Fibroblast of mammary gland (primary cell): ENCODE data around the gene ARFGAP3.

ENCODE experiments used
- DNase-seq: peaks from one replicate; pipeline ENCODE4 v3.0.0-alpha.2; 2010; ENCODE audit warnings: low read depth
- H3K4me3 ChIP-seq: 2 replicates; pipeline ENCODE4 v1.5.1; 2011; ENCODE audit warnings: low read depth, mild to moderate bottlenecking, low read length, moderate library complexity; ENCODE audit not compliant: control insufficient read depth
- TF ChIP-seq, protein P1 (sequence below): conservative IDR thresholded peaks from 2 replicates; pipeline ENCODE4 v1.5.1; 2011; ENCODE audit warnings: low read depth, low read length, inconsistent platforms; ENCODE audit not compliant: control insufficient read depth, insufficient read depth

Gene ARFGAP3

GRCh38 chr22:42885446-42885845 lies 28.4 kb upstream of the ARFGAP3 start:
- peak; percentile 50 for DNase-seq
- TF ChIP-seq, protein P1, sequence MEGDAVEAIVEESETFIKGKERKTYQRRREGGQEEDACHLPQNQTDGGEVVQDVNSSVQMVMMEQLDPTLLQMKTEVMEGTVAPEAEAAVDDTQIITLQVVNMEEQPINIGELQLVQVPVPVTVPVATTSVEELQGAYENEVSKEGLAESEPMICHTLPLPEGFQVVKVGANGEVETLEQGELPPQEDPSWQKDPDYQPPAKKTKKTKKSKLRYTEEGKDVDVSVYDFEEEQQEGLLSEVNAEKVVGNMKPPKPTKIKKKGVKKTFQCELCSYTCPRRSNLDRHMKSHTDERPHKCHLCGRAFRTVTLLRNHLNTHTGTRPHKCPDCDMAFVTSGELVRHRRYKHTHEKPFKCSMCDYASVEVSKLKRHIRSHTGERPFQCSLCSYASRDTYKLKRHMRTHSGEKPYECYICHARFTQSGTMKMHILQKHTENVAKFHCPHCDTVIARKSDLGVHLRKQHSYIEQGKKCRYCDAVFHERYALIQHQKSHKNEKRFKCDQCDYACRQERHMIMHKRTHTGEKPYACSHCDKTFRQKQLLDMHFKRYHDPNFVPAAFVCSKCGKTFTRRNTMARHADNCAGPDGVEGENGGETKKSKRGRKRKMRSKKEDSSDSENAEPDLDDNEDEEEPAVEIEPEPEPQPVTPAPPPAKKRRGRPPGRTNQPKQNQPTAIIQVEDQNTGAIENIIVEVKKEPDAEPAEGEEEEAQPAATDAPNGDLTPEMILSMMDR = no peak
- H3K4me3 ChIP-seq = no peak overlapping the region

DNA sequence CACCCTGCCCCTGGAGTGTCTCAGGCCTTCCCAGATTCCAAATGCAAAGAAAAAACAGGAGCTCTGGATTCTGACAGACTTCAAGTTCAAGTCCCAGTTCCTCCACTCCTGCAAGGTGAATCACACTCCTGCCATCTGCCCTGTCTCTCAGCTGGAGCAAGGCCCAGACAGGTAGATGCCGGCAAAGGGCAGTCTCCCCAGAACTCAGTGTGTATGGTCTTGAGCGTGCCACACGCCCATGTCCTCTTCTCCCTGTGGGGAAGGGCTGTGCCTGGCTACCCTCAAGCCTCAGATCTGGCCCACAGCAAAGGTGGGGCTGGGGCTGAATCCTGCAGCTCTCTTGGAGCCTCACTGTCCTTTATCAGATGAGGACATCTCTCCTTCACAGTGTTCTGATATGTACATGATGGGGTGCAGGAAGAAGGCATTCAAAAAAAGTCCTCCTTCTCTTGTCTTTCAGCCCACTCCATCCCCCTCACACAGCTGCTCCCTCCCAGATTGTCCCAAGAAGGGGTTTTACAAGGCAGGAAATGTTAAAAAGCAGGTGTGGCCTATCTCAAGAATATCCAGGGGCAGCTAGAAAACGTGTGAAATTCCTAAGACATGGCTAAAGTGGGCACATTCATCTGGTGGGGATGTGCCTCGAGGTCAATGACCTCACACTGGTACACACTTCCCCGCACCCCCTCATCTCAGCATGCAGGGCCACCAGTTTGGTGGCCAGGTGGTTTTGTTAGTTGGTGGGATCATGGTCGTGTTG lies 27.7 kb upstream of the ARFGAP3 start:
- TF ChIP-seq, protein P1 = no peak
- DNase-seq = no peak
- no peak overlapping the region for H3K4me3 ChIP-seq

DNA sequence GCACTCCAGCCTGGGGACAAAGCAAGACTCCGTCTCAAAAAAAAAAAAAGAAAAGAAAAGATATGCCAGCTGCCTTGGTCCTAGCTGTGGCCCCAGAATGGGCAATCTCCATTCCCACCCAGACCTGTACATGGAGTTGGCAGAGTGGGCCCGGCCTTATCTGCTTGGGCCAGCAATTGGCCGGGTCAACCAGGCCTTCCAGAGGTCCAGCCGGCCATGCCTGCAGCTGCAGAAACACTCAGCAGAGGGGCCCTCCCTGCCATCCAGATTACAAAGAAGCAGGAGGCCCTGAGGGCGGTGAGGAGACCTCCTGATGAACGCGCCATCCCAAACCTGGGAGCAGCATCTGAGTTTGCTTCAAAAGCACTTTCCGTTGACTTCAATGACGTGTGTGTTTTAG lies 26.9 kb upstream of the ARFGAP3 start:
- DNase-seq = no peak
- TF ChIP-seq, protein P1 = no peak

DNA sequence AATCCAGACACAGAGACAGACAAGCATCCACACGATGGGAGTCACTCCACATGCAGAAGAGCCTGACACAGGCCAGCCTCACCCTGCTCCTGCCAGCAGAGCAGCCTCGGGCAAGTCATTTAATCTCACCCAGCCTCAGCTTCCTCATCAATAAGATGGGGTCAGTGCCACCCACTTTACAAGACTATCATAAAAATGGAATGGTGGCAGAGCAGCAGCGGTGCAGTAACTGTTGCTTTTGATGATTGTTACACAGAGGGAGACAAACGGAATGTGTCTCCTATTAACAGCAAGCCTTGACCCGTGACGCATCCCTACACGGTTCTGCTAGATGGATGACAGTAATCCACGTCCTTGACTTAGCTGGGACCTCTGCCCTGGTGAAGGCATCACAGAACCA lies 26.0 kb upstream of the ARFGAP3 start:
- TF ChIP-seq, protein P1 = no peak
- DNase-seq = no peak

More for the DNA sequence above, 26.9 kb upstream of the ARFGAP3 start:
- no peak overlapping the region for H3K4me3 ChIP-seq

DNA sequence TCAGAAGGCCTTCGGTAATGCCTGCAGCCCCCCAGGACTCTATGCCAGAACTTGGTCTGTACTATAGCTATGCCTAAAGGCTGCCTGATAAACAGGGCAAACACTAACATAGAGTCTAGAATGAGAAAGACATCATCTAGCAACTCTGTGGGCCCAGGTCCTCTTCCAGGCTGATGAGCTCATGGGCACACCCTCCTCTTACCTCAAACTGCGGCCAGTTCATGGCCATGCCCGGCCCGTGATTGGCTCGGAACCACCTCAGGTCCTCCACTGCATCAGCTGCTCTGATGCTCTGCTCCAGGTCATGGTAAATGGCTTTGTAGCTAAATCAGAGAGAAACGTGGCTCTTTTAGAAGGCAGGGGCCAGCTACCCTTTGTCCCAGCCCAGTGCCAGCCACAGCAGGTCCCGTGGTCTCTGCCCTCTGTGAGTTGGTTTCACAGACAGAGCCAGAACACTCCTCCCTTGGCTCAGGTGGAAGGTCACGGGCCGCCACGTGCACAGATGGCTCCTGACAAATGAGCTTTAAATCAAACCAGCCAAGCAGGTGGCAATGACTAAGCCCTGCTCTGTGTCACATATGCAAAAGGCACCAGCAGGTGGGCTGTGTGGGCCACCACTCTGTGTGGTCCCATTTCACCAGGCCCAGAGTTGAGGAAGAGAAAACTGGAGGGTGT lies 25.0 kb upstream of the ARFGAP3 start:
- no peak overlapping the region for H3K4me3 ChIP-seq
- TF ChIP-seq, protein P1 = no peak
- no peak for DNase-seq

More for the DNA sequence above, 26.0 kb upstream of the ARFGAP3 start:
- no peak overlapping the region for H3K4me3 ChIP-seq

DNA sequence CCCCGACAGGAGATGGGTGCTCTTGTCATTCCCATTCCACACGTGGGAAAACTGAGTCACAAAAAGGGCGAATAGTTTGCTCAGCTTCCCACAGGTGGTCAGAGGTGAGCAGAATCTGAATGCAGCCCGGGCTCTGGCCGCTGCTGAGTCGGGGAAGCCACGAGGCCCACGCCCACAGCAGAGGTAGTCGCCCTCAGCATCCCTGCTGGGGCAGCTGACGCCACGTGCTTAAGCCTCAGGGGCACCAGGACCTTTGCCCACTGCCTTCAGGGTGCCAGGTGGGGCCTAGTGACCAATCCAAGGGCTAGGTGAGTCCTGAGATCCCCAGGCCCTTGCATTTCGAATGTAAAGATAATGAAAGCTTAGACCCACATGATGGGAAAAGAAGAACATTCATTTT lies 24.2 kb upstream of the ARFGAP3 start:
- H3K4me3 ChIP-seq = no peak overlapping the region
- no peak for DNase-seq
- TF ChIP-seq, protein P1 = no peak
